Measurements from ENCODE around the gene ZSWIM1.
"Not testable (repeated sequence)": the region's sequence is repeated elsewhere in the genome, so short reads cannot be mapped to it uniquely, and the experiment has no call there.

ZSWIM1 gene

GRCh38 chr20:45857114-45857881 lies 23.7 kb upstream of the ZSWIM1 start, which contains the start of the genes ACOT8 and ZSWIM3:
TSS of gene ACOT8 (minus strand) at chr20:45857392. CDS start at chr20:45857315, 77 bp downstream.
TSS of gene ZSWIM3 (plus strand) at chr20:45857614. CDS start at chr20:45857826, 212 bp downstream.
- DNase-seq (ENCODE audit: low read depth): peak; percentile 72

DNA sequence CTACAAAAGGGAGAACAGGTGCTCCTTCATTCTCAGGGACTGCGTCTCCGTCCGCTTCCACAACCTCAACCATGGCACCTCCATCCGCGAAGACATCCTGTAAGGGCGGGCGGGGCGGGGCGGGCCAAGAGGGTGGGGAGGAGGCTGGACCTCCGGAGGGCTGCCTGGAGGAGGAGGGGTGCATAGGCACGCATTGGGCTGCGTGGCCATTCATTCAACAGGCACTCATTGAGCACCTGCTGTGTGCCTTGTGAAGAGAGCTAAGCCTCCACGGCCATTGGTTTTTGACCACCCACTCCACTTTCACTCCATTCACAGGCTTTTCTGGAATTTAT lies 23.2 kb upstream of the ZSWIM1 start:
- DNase-seq (ENCODE audit: low read depth): no peak

- no peak for DNase-seq (ENCODE audit: low read depth)
Measured at GRCh38 chr20:45859916-45860315, 21.1 kb upstream of the ZSWIM1 start.

GRCh38 chr20:45860560-45861220 lies 20.3 kb upstream of the ZSWIM1 start:
- DNase-seq (ENCODE audit: low read depth): no peak

DNA sequence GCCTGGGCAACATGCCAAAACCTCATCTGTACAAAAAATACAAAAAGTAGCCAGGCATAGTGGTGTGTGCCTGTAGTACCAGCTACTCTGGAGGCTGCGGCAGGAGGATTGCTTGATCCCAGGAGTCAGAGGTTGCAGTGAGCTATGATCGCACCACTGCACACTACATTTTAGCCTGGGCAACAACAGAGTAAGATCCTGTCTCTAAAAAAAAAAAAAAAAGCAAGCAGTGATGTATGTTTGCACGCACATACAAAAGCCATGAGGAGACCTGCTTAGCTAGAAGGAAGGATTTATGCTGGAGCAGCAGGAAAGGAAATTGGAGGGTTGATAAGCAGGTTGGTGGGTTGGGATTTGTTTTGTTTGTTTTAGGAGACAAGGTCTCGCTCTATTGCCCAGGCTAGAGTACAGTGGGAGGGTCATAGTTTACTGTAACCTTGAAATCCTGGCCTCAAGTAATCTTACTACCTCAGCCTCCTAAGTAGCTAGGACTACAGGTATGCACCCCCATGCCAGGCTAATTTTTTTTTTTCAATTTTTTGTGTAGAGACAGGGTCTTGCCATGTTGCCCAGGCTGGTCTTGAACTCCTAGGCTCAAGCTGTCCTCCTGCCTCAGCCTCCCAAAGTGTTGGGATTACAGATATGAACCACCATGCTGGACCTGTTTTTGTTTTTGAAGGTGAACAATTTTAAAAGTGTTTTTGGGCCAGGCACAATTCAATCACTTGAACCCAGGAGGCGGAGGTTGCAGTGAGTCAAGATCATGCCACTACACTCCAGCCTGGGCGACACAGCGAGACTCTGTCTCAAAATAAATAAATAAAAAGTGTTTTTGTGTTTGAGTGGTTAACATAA lies 19.6 kb upstream of the ZSWIM1 start:
- no peak for DNase-seq (ENCODE audit: low read depth)

DNA sequence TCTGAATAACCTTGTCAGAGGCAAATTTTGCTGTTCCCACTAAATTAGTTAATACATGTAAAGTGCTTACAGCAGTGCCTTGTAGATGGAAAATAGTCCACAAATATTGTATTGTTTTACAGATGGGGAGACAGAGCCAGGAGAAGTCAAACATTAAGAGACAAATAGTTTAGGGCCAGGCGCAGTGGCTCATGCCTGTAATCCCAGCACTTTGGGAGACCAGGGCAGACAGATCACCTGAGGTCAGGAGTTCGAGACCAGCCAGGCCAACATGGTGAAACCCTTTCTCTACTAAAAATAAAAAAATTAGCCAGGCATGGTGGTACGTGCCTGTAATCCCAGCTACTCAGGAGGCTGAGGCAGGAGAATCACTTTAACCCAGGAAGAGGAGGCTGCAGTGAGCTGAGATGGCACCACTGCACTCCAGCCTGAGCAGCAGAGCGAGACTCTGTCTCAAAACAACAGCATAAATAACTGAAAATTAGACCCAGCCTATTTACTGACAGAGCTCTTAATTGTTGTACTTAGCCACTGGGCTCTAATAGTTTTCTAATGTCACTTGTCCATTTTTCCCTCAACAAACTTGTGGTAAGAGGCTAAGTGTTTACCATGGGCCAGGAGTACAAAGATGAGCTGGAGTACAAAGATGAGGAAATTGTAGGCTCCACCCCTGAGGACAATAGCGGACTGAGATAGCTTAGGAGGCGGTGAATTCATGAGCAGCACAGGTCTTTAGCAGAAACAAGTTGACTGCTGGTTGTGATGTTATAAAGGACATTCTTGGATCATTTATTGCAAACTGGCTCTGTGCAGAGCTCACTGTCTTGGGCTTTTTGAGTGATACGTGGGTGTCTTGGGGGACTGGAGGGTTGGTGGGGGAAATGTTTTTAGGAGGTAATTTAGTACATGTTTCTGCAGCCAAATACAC lies 17.2 kb upstream of the ZSWIM1 start:
- no peak for DNase-seq (ENCODE audit: low read depth)

- no peak for DNase-seq (ENCODE audit: low read depth)
Measured at GRCh38 chr20:45866454-45866853, 14.6 kb upstream of the ZSWIM1 start.

GRCh38 chr20:45867136-45867818 lies 13.8 kb upstream of the ZSWIM1 start:
- no peak for DNase-seq (ENCODE audit: low read depth)

- DNase-seq (ENCODE audit: low read depth): no peak
Measured at GRCh38 chr20:45867819-45868176, 13.2 kb upstream of the ZSWIM1 start.

GRCh38 chr20:45872626-45873025 lies 8.4 kb upstream of the ZSWIM1 start:
- no peak for DNase-seq (ENCODE audit: low read depth)

GRCh38 chr20:45873409-45874103 lies 7.5 kb upstream of the ZSWIM1 start:
- no peak for DNase-seq (ENCODE audit: low read depth)

GRCh38 chr20:45874104-45874481 lies 6.9 kb upstream of the ZSWIM1 start:
- not testable (repeated sequence) for DNase-seq (ENCODE audit: low read depth)

- no peak for DNase-seq (ENCODE audit: low read depth)
Measured at GRCh38 chr20:45874576-45874975, 6.5 kb upstream of the ZSWIM1 start.

DNA sequence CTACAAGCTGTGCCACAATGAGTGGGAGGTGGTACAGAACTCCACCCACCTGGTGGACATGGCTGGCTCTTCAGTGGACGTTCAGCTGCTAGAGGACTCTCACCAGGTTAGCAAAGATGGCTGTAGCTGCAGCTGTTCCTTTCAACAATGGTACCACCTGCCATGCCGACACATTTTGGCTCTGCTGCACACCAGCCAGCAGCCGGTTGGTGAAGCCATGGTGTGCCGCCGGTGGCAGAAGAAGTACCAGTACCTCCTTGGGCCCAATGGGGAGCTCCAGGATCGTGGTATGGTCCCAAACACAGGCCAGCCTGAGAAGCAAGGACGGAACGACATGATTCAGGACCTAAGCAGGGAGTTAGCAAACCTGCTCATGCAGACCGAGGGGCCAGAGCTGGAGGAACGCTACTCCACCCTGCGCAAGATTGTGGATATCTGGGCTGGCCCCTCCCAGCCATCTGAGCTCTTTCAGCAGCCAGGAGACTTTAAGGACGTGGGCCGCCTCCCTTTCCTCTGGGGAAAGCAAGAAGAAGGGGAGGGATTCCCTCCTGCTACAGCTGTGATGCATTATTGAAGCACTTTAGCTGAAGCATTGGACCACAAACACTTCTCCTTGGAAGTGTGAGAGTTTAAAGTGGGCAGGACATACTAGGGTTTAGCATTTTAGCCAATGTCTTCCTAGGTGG lies 2.8 kb upstream of the ZSWIM1 start:
- DNase-seq (ENCODE audit: low read depth): no peak

DNA sequence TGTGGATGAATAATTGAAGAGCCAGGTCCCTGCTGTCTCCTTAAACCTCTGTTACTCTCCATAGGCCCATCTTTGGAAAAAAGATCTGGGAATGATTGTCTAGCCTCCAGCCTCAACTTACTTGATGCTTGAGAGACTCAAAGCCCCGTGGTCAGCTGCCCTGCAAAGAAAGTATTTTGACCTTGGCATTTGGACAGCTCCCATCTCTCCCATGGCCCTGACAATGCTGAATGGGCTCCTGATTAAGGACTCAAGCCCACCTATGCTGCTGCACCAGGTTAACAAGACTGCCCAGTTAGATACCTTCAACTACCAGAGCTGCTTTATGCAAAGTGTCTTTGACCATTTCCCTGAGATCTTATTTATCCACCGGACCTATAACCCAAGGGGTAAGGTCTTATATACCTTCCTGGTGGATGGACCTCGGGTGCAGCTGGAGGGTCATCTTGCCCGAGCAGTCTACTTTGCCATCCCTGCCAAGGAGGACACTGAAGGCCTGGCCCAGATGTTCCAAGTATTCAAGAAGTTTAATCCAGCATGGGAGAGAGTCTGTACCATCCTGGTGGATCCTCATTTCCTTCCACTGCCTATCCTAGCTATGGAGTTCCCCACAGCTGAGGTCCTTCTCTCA lies 1.6 kb downstream of the ZSWIM1 start:
- DNase-seq (ENCODE audit: low read depth): no peak

DNA sequence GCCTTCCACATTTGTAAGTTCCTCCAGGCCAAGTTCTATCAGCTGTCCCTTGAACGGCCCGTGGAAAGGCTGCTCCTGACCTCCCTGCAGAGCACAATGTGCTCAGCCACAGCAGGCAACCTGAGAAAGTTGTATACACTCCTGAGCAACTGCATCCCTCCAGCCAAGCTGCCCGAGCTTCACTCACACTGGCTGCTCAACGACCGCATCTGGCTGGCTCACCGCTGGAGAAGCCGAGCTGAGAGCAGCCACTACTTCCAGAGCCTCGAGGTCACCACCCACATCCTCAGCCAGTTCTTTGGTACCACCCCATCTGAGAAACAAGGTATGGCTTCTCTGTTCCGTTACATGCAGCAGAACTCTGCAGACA lies 2.1 kb downstream of the ZSWIM1 start:
- DNase-seq (ENCODE audit: low read depth): no peak

DNA sequence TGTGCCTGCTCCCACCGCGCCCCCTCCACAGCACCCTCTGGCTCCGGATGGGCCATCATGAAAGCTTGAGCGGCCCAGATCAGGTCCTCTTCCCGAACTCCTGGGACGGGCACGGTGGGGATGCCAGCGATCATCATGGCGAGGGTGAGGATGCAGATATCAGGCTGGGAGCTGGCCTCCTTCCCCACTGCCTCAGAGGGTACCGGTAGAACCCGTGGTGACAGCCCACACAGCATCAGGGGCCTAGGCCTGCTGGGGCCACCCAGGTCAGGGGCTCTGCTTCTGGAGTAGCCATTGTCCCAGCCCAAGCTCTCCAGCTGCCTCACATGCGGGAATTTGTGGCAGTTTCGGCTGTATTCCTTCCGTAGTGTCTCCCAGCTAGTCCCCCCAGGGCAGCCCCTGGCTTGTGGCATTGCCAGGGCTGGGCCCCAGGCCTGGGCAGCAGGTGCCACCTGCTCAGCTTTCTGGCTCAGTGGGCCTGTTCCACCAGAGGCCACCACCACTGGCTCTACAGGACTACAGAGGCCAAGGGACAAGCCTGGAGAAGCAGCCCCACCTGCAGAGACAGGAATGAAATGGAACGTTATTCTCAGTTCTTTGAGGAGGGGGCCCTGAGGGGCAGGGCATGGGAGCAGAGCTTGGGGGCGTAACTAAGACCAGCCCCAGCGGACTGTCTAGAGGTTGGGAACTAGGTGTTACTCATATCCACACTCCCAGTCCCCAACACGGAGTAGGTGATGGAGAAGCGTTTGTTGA lies 5.7 kb downstream of the ZSWIM1 start:
- no peak for DNase-seq (ENCODE audit: low read depth)

DNA sequence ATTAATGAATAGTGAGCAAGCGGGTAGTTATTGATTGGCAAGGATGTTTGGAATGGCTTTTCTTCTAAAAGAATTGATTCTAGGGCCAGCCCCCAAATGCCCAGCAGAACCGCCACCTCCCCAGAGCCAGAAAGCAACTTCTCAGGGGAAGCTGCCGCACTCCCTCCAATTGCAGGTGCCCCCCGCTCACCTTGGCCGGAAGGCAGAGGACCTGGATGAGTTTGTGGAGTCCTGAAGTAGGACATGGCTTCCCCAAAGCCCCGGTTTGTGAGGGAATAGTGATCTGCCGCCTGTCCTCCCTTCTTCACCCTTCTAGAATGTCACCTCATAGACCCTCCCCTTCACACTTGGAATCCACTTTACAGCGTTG lies 6.3 kb downstream of the ZSWIM1 start, which contains the start of gene SPATA25:
TSS of gene SPATA25 (minus strand) at position 277 of the 370 bp plus-strand sequence. CDS start at position 245, 32 bp downstream.
- no peak for DNase-seq (ENCODE audit: low read depth)

DNA sequence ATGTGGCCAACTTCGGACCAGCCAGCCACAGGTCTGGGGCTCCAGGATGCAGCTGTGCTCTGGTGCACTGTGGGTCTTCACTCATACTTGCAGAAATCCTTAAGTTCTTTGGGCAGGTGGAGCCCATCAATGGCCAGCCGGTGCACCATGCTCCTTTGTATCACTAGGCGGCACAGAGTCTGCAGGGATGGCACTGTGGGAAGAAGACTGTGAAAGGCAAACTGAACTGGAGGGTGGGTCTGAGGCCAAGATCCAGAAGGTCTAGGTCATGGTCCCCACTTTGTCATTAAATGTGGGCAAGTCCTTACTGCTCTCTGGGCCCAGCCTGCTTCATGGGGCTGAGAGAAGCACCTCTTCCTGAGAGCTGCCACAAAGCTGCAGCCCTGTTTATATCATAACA lies 7.7 kb downstream of the ZSWIM1 start:
- DNase-seq (ENCODE audit: low read depth): no peak
